Measurements from ENCODE around the gene FN3KRP. TPM values are rescaled to one million over a fixed set of nuclear protein-coding genes. Genes with fewer than 3 reads are reported as not detected.
"Not testable (repeated sequence)": the region's sequence is repeated elsewhere in the genome, so short reads cannot be mapped to it uniquely, and the experiment has no call there.

The FN3KRP gene
- total RNA-seq, 2 donors from 2014 or later, result 45.9 to 51.2 TPM

GRCh38 chr17:82751171-82751570 lies 34.7 kb downstream of the FN3KRP start:
- ATAC-seq (peak; percentile 11 to 63), DNase-seq (ENCODE audit: low spot score in 2 of 2) (no peak)
- peaks cover 0 to 3% of the 10 kb centered on the region in 2 donors for H3K9me3 Mint-ChIP-seq
- peaks cover 0 to 6% of the 10 kb centered on the region in 2 donors for H3K36me3 Mint-ChIP-seq
- no peak overlapping the region for H3K27ac Mint-ChIP-seq

GRCh38 chr17:82751571-82752370 lies 35.3 kb downstream of the FN3KRP start, which contains the start of gene TBCD:
TSS of gene TBCD (plus strand) at chr17:82752065. CDS start at chr17:82752194, 129 bp downstream.
- Mint-ChIP-seq H3K9me3 (no peaks in the 10 kb centered on the region), H3K27ac (peak within 1 kb of the TSS in 1 of 2 donors; percentile 70), H3K36me3 (peaks cover 0 to 6% of the 10 kb centered on the region in 2 donors)
- DNase-seq (ENCODE audit: low spot score in 2 of 2) (peak; percentile 83 to 85), ATAC-seq (peak; percentile 80 to 82)

- Mint-ChIP-seq H3K9me3 (no peaks in the 10 kb centered on the region), H3K36me3 (peaks cover 0 to 6% of the 10 kb centered on the region in 2 donors), H3K27ac (peak overlapping the region in 1 of 2 donors; percentile 70)
- peak; percentile 21 to 46 for ATAC-seq
- DNase-seq (ENCODE audit: low spot score in 2 of 2), result peak; percentile 36 to 61
Observed at GRCh38 chr17:82752371-82753200, 36.1 kb downstream of the FN3KRP start.

- H3K9me3 Mint-ChIP-seq, result no peaks in the 10 kb centered on the region
- no peak for DNase-seq (ENCODE audit: low spot score in 2 of 2)
- ATAC-seq, result no peak
- H3K36me3 Mint-ChIP-seq, result peaks cover 0 to 6% of the 10 kb centered on the region in 2 donors
- H3K27ac Mint-ChIP-seq, result peak overlapping the region in 1 of 2 donors; percentile 70
Observed at GRCh38 chr17:82753201-82753464, 36.6 kb downstream of the FN3KRP start.

GRCh38 chr17:82754297-82755208 lies 38.0 kb downstream of the FN3KRP start:
- Mint-ChIP-seq H3K9me3 (no peaks in the 10 kb centered on the region), H3K27ac (peak overlapping the region in 1 of 2 donors; percentile 85), H3K36me3 (peaks cover 0 to 6% of the 10 kb centered on the region in 2 donors)
- ATAC-seq (peak in 1 of 2 donors; percentile 31), DNase-seq (ENCODE audit: low spot score in 2 of 2) (peak in 1 of 2 donors; percentile 33)

GRCh38 chr17:82756166-82756565 lies 39.7 kb downstream of the FN3KRP start:
- DNase-seq (ENCODE audit: low spot score in 2 of 2), result no peak
- no peaks in the 10 kb centered on the region for H3K9me3 Mint-ChIP-seq
- no peak for ATAC-seq
- peaks cover 4 to 6% of the 10 kb centered on the region in 2 donors for H3K36me3 Mint-ChIP-seq
- H3K27ac Mint-ChIP-seq, result no peak overlapping the region

- H3K9me3 Mint-ChIP-seq, result no peaks in the 10 kb centered on the region
- ATAC-seq (no peak), DNase-seq (ENCODE audit: low spot score in 2 of 2) (no peak)
- H3K36me3 Mint-ChIP-seq, result peaks cover 12 to 16% of the 10 kb centered on the region in 2 donors
- H3K27ac Mint-ChIP-seq, result no peak overlapping the region
Observed at GRCh38 chr17:82765371-82765770, 48.9 kb downstream of the FN3KRP start.

GRCh38 chr17:82767041-82767754 lies 50.7 kb downstream of the FN3KRP start:
- ATAC-seq, result no peak
- peak in 1 of 2 donors; percentile 69 for DNase-seq (ENCODE audit: low spot score in 2 of 2)
- Mint-ChIP-seq H3K27ac (no peak overlapping the region), H3K36me3 (peaks cover 12 to 16% of the 10 kb centered on the region in 2 donors), H3K9me3 (no peaks in the 10 kb centered on the region)

- no peak overlapping the region for H3K27ac Mint-ChIP-seq
Observed at GRCh38 chr17:82769041-82769440, 52.5 kb downstream of the FN3KRP start.

GRCh38 chr17:82772026-82772425 lies 55.5 kb downstream of the FN3KRP start:
- DNase-seq (ENCODE audit: low spot score in 2 of 2), result no peak
- no peak for ATAC-seq
- peaks cover 5 to 17% of the 10 kb centered on the region in 2 donors for H3K36me3 Mint-ChIP-seq
- no peaks in the 10 kb centered on the region for H3K9me3 Mint-ChIP-seq
- H3K27ac Mint-ChIP-seq, result no peak overlapping the region

More at GRCh38 chr17:82769041-82769440, 52.5 kb downstream of the FN3KRP start:
- H3K9me3 Mint-ChIP-seq, result no peaks in the 10 kb centered on the region
- H3K36me3 Mint-ChIP-seq, result peaks cover 12 to 16% of the 10 kb centered on the region in 2 donors
- DNase-seq (ENCODE audit: low spot score in 2 of 2), result no peak
- ATAC-seq, result no peak

- DNase-seq (ENCODE audit: low spot score in 2 of 2); H3K27ac Mint-ChIP-seq; H3K9me3 Mint-ChIP-seq; ATAC-seq: not testable (repeated sequence)
- H3K36me3 Mint-ChIP-seq, result peaks cover 0 to 11% of the 10 kb centered on the region in 2 donors
Observed at GRCh38 chr17:82774456-82774855, 58.0 kb downstream of the FN3KRP start.

GRCh38 chr17:82775001-82775823 lies 58.7 kb downstream of the FN3KRP start:
- ATAC-seq, result peak; percentile 52 to 66

GRCh38 chr17:82776454-82776853 lies 59.9 kb downstream of the FN3KRP start:
- ATAC-seq (peak in 1 of 2 donors; percentile 69), DNase-seq (ENCODE audit: low spot score in 2 of 2) (no peak)
- Mint-ChIP-seq H3K36me3 (peaks cover 0 to 6% of the 10 kb centered on the region in 2 donors), H3K27ac (no peak overlapping the region), H3K9me3 (no peaks in the 10 kb centered on the region)

More at GRCh38 chr17:82775001-82775823, 58.7 kb downstream of the FN3KRP start:
- Mint-ChIP-seq H3K9me3 (no peaks in the 10 kb centered on the region), H3K27ac (no peak overlapping the region), H3K36me3 (peaks cover 0 to 6% of the 10 kb centered on the region in 2 donors)
- DNase-seq (ENCODE audit: low spot score in 2 of 2), result peak in 1 of 2 donors; percentile 57

Data from activated naive CD4-positive, alpha-beta T cell treated with anti-CD3 and anti-CD28 coated beads, Interleukin-2, amount 50 U/mL, for 72 hours (primary cell).